Activated CD8-positive, alpha-beta memory T cell treated with anti-CD3 and anti-CD28 coated beads, Interleukin-2, amount 10 ng/mL, durations not matched to agents 7 days and 5 days (primary cell): ENCODE measurements around the gene NPLOC4. TPM values are rescaled to one million over a fixed set of nuclear protein-coding genes. Genes with fewer than 3 reads are reported as not detected.
A peak's percentile ranks its signal among the peaks of the same experiment; 100 is the strongest.

ENCODE experiments used
- ATAC-seq: fragments of 150-1000 bp; cut with Tn5 transposase; one replicate; pipeline ENCODE4 v1.10.0; 2021; ENCODE audit warnings: moderate library complexity
- CTCF ChIA-PET: fragments of 350-600 bp; sonication (Branson Sonifier 250); formaldehyde crosslinking; loops from one replicate; lab custom pipeline; 2021; ENCODE audit warnings: antibody characterized with exemption; lab: Charles Lee
- DNase-seq: peaks from one replicate; pipeline ENCODE4 v3.0.0-alpha.2; 2020
- H3K27ac Mint-ChIP-seq: one replicate; pipeline ENCODE4 v1.8.0; 2021; ENCODE audit warnings: mild to moderate bottlenecking, mixed read lengths
- H3K27me3 Mint-ChIP-seq: one replicate; pipeline ENCODE4 v1.8.0; 2021; ENCODE audit warnings: mixed read lengths
- H3K36me3 Mint-ChIP-seq: one replicate; pipeline ENCODE4 v1.8.0; 2021; ENCODE audit warnings: mild to moderate bottlenecking, mixed read lengths
- H3K4me1 Mint-ChIP-seq: one replicate; pipeline ENCODE4 v1.8.0; 2021; ENCODE audit warnings: mixed read lengths
- H3K4me3 Mint-ChIP-seq: one replicate; pipeline ENCODE4 v1.8.0; 2021; ENCODE audit warnings: mild to moderate bottlenecking, moderate library complexity, mixed read lengths
- H3K9me3 Mint-ChIP-seq: one replicate; pipeline ENCODE4 v1.8.0; 2022; ENCODE audit warnings: low read depth, mixed read lengths
- total RNA-seq, 2 experiments: library from RNA; stranded (reverse); gene quantifications; one replicate each; pipeline ENCODE4 v1.2.3, GENCODE V29; 2021

NPLOC4 gene
- total RNA-seq, 2 experiments from 2014 or later: 124 to 130 TPM

GRCh38 chr17:81673561-81674258, 36.8 kb upstream of the NPLOC4 start:
- Mint-ChIP-seq H3K36me3 (peaks cover 29% of the 10 kb centered on the region), H3K27me3 (no peaks in the 10 kb centered on the region), H3K27ac (no peak overlapping the region), H3K4me1 (peaks cover 10% of the 10 kb centered on the region), H3K9me3 (no peaks in the 10 kb centered on the region), H3K4me3 (no peak overlapping the region)
- CTCF ChIA-PET: interaction anchor here (1.0 kb wide), 1 partner anchor 38 kb away, joined by 3 read pairs; no protein-coding TSS in a partner anchor
- DNase-seq (no peak), ATAC-seq (no peak)

- DNase-seq (no peak), ATAC-seq (no peak)
- Mint-ChIP-seq H3K27me3 (no peaks in the 10 kb centered on the region), H3K4me3 (no peak overlapping the region), H3K36me3 (peaks cover 35% of the 10 kb centered on the region), H3K4me1 (peaks cover 18% of the 10 kb centered on the region), H3K9me3 (no peaks in the 10 kb centered on the region), H3K27ac (no peak overlapping the region)
- CTCF ChIA-PET: no interaction called here
These were observed 36.0 kb upstream of the NPLOC4 start for GRCh38 chr17:81672954-81673353.

GRCh38 chr17:81672504-81672903, 35.6 kb upstream of the NPLOC4 start:
- Mint-ChIP-seq H3K4me3 (no peak overlapping the region), H3K36me3 (peaks cover 39% of the 10 kb centered on the region), H3K27me3 (no peaks in the 10 kb centered on the region), H3K27ac (no peak overlapping the region), H3K4me1 (peaks cover 22% of the 10 kb centered on the region), H3K9me3 (no peaks in the 10 kb centered on the region)
- ATAC-seq (no peak), DNase-seq (no peak)
- CTCF ChIA-PET: no interaction called here

GRCh38 chr17:81667754-81668153, 30.8 kb upstream of the NPLOC4 start:
- Mint-ChIP-seq H3K9me3 (no peaks in the 10 kb centered on the region), H3K4me3 (peak overlapping the region; percentile 89), H3K27me3 (no peaks in the 10 kb centered on the region), H3K27ac (peak overlapping the region; percentile 87), H3K4me1 (peaks cover 55% of the 10 kb centered on the region), H3K36me3 (peaks cover 56% of the 10 kb centered on the region)
- ATAC-seq (no peak), DNase-seq (no peak)
- CTCF ChIA-PET: interaction anchor here (2.1 kb wide), 1 partner anchor 16 kb away, joined by 6 read pairs; the partner anchor contains the start of genes ARL16 and HGS

- ATAC-seq (peak; percentile 94), DNase-seq (peak; percentile 97)
- Mint-ChIP-seq H3K36me3 (peaks cover 44% of the 10 kb centered on the region), H3K4me1 (peaks cover 62% of the 10 kb centered on the region), H3K4me3 (peak within 1 kb of the TSS; percentile 89), H3K27ac (peak within 1 kb of the TSS; percentile 94), H3K9me3 (no peaks in the 10 kb centered on the region), H3K27me3 (no peaks in the 10 kb centered on the region)
- CTCF ChIA-PET: interaction anchor here (1.5 to 1.7 kb wide), 2 partner anchors 16 to 31 kb away, joined by 6 to 7 read pairs; partner anchors contain the start of genes ARL16 and HGS
These were observed 29.7 kb upstream of the NPLOC4 start, which contains the start of the genes CCDC137 and OXLD1 for GRCh38 chr17:81666342-81667191. CCDC137 (plus strand) TSS chr17:81666737; CDS start chr17:81666767, 30 bp downstream. OXLD1 (minus strand) TSS chr17:81666605; CDS start chr17:81666577, 28 bp downstream.

GRCh38 chr17:81666092-81666341, 29.1 kb upstream of the NPLOC4 start:
- peak overlapping the region; percentile 89 for H3K4me3 Mint-ChIP-seq
- DNase-seq (peak; percentile 60), ATAC-seq (peak; percentile 34)
- peaks cover 59% of the 10 kb centered on the region for H3K4me1 Mint-ChIP-seq
- H3K9me3 Mint-ChIP-seq: no peaks in the 10 kb centered on the region
- no peaks in the 10 kb centered on the region for H3K27me3 Mint-ChIP-seq
- CTCF ChIA-PET: interaction anchor here (1.0 to 1.7 kb wide), 3 partner anchors 13 to 31 kb away, joined by 3 to 7 read pairs (median 6); partner anchors contain the start of genes ARL16 and HGS
- H3K36me3 Mint-ChIP-seq: peaks cover 40% of the 10 kb centered on the region
- peak overlapping the region; percentile 94 for H3K27ac Mint-ChIP-seq

GRCh38 chr17:81665205-81666091, 28.5 kb upstream of the NPLOC4 start:
- Mint-ChIP-seq H3K4me1 (peaks cover 59% of the 10 kb centered on the region), H3K27ac (peak overlapping the region; percentile 94), H3K27me3 (no peaks in the 10 kb centered on the region), H3K9me3 (no peaks in the 10 kb centered on the region), H3K4me3 (peak overlapping the region; percentile 89), H3K36me3 (peaks cover 40% of the 10 kb centered on the region)
- CTCF ChIA-PET: interaction anchor here (1.0 to 1.7 kb wide), 4 partner anchors 12 to 30 kb away, joined by 3 to 7 read pairs (median 4); partner anchors contain the start of genes ARL16 and HGS
- peak; percentile 41 for ATAC-seq
- peak; percentile 75 for DNase-seq

GRCh38 chr17:81664051-81664470, 27.1 kb upstream of the NPLOC4 start:
- CTCF ChIA-PET: no interaction called here
- Mint-ChIP-seq H3K4me1 (peaks cover 53% of the 10 kb centered on the region), H3K36me3 (peaks cover 31% of the 10 kb centered on the region), H3K27ac (peak overlapping the region; percentile 94), H3K27me3 (no peaks in the 10 kb centered on the region), H3K9me3 (no peaks in the 10 kb centered on the region), H3K4me3 (no peak overlapping the region)
- no peak for DNase-seq
- no peak for ATAC-seq

GRCh38 chr17:81662002-81662401, 25.1 kb upstream of the NPLOC4 start:
- no peak overlapping the region for H3K27ac Mint-ChIP-seq
- no peaks in the 10 kb centered on the region for H3K27me3 Mint-ChIP-seq
- CTCF ChIA-PET: no interaction called here
- peaks cover 21% of the 10 kb centered on the region for H3K36me3 Mint-ChIP-seq
- ATAC-seq (no peak), DNase-seq (no peak)
- H3K9me3 Mint-ChIP-seq: no peaks in the 10 kb centered on the region
- peaks cover 41% of the 10 kb centered on the region for H3K4me1 Mint-ChIP-seq
- no peak overlapping the region for H3K4me3 Mint-ChIP-seq

- H3K9me3 Mint-ChIP-seq: no peaks in the 10 kb centered on the region
- H3K27me3 Mint-ChIP-seq: no peaks in the 10 kb centered on the region
- H3K27ac Mint-ChIP-seq: no peak overlapping the region
- DNase-seq: no peak
- ATAC-seq: no peak
- H3K36me3 Mint-ChIP-seq: peaks cover 11% of the 10 kb centered on the region
- H3K4me3 Mint-ChIP-seq: no peak overlapping the region
- CTCF ChIA-PET: no interaction called here
- peaks cover 36% of the 10 kb centered on the region for H3K4me1 Mint-ChIP-seq
These were observed 23.5 kb upstream of the NPLOC4 start for GRCh38 chr17:81660441-81660840.

- Mint-ChIP-seq H3K27me3 (no peaks in the 10 kb centered on the region), H3K9me3 (no peaks in the 10 kb centered on the region), H3K27ac (no peak overlapping the region), H3K4me1 (peaks cover 24% of the 10 kb centered on the region), H3K36me3 (no peaks in the 10 kb centered on the region), H3K4me3 (no peak overlapping the region)
- no peak for ATAC-seq
- CTCF ChIA-PET: no interaction called here
- no peak for DNase-seq
These were observed 22.1 kb upstream of the NPLOC4 start for GRCh38 chr17:81659038-81659437.

GRCh38 chr17:81656835-81657234, 19.9 kb upstream of the NPLOC4 start:
- Mint-ChIP-seq H3K27me3 (no peaks in the 10 kb centered on the region), H3K9me3 (no peaks in the 10 kb centered on the region), H3K27ac (no peak overlapping the region), H3K4me3 (no peak overlapping the region), H3K36me3 (no peaks in the 10 kb centered on the region), H3K4me1 (peaks cover 24% of the 10 kb centered on the region)
- CTCF ChIA-PET: no interaction called here
- ATAC-seq (no peak), DNase-seq (no peak)
